ENCODE data around the gene DGUOK.
"Not testable (repeated sequence)": the region's sequence is repeated elsewhere in the genome, so short reads cannot be mapped to it uniquely, and the experiment has no call there.

DGUOK gene

GRCh38 chr2:73926493-73927327 lies at the start of gene DGUOK:
Gene DGUOK, plus strand, starts transcription at chr2:73926880. Its CDS starts 31 bp downstream, at chr2:73926911.
- DNase-seq = peak; percentile 97

GRCh38 chr2:73877071-73877802 lies 49.4 kb upstream of the DGUOK start:
- peak; percentile 9 for DNase-seq

- not testable (repeated sequence) for DNase-seq
Observed at GRCh38 chr2:73877984-73878383, 48.7 kb upstream of the DGUOK start.

- DNase-seq = no peak
Observed at GRCh38 chr2:73885406-73885805, 41.3 kb upstream of the DGUOK start.

- DNase-seq = no peak
Observed at GRCh38 chr2:73886357-73886756, 40.3 kb upstream of the DGUOK start.

GRCh38 chr2:73887596-73888353 lies 38.9 kb upstream of the DGUOK start:
- DNase-seq = not testable (repeated sequence)

- no peak for DNase-seq
Observed at GRCh38 chr2:73888388-73888787, 38.3 kb upstream of the DGUOK start.

- DNase-seq = no peak
Observed at GRCh38 chr2:73889206-73889605, 37.5 kb upstream of the DGUOK start.

GRCh38 chr2:73890301-73891092 lies 36.2 kb upstream of the DGUOK start:
- DNase-seq = no peak

GRCh38 chr2:73891276-73891901 lies 35.3 kb upstream of the DGUOK start:
- DNase-seq = no peak

- no peak for DNase-seq
Observed at GRCh38 chr2:73892631-73893329, 33.9 kb upstream of the DGUOK start, which contains the start of gene ACTG2. Gene ACTG2, plus strand, starts transcription at chr2:73893008. Its CDS starts 8,304 bp downstream, at chr2:73901312.

- DNase-seq = no peak
Observed at GRCh38 chr2:73893764-73894474, 32.8 kb upstream of the DGUOK start.

GRCh38 chr2:73894475-73894850 lies 32.2 kb upstream of the DGUOK start:
- no peak for DNase-seq

GRCh38 chr2:73894877-73895276 lies 31.8 kb upstream of the DGUOK start:
- DNase-seq = no peak

- DNase-seq = no peak
Observed at GRCh38 chr2:73895473-73895872, 31.2 kb upstream of the DGUOK start.

- DNase-seq = no peak
Observed at GRCh38 chr2:73896362-73897239, 30.1 kb upstream of the DGUOK start.

GRCh38 chr2:73897240-73897583 lies 29.5 kb upstream of the DGUOK start:
- DNase-seq = no peak

GRCh38 chr2:73897934-73898333 lies 28.7 kb upstream of the DGUOK start:
- no peak for DNase-seq

GRCh38 chr2:73899801-73900336 lies 26.8 kb upstream of the DGUOK start:
- DNase-seq = no peak
